GM19025 (cell line): Measurements from ENCODE around the gene TMED5.

Experiments
- ATAC-seq: cut with Tn5 transposase; IDR thresholded peaks from one replicate; pipeline ENCODE4 v1.9.1; 2021; ENCODE audit warnings: mild to moderate bottlenecking, low read depth, moderate library complexity; ENCODE audit not compliant: unreplicated experiment

TMED5 gene

DNA sequence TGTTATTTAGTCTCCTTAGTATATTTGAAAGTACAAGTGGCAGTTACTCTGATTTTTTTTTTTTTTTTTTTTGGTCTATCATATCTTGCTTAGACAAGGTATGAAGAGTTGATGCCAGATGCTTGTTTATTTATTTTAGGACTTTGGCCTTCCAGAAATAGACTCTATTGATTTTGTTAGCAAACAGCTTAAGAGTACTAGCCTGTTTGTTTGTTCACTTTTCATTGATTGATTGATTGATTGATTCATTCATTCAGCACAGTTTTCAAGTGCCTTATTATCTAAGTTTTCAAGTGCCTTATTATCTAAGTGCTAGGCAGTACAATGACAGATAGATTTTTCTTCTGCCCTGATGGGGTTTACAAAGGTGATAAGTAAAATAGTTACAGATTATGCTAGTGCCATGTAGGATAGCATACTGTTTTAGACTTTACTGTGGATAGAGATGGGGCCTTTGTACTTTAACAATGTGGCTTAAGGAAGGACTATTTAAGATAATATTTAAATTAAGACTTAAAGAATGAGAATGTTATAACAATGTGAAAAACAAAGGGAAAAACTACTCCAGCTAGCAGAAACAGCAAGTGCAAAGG, 50.6 kb downstream of the TMED5 start:
- no peak for ATAC-seq

DNA sequence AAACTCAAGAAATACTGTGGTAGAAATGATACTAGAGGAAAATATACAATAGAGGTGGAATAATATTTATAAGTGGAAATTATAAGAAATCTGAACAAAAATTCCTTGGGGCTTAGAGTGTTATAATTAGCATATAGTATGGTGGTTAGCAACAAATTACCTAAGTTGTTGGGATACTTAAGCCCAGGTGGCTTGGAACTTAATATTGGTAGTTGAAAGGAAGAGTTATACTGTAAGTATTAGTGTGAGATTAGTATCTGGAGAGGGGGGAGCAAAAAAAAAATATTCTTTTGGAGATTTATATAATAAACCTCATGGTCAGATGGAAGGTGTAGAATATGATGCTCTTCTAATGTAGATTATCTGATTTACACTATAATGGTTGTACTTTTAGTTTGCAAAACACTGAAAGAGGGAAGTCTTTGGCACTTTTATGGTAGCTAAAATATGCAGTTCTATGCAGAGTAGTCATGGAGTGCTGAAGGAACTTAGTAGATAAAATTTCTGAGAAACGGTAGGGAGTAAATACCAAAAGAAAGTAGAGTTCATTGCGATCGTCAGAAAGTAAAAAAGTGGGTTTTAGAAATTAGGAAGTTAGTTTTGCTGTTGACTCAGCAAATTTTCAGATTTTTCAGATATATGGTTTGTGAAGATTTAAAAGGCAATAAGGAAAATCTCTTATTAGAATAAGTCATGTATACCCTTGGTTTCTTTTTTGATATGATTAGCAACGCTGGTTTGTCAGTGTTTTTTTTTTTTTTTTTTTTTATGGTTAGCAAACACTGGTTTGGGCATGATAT, 55.5 kb downstream of the TMED5 start:
- ATAC-seq, result no peak

DNA sequence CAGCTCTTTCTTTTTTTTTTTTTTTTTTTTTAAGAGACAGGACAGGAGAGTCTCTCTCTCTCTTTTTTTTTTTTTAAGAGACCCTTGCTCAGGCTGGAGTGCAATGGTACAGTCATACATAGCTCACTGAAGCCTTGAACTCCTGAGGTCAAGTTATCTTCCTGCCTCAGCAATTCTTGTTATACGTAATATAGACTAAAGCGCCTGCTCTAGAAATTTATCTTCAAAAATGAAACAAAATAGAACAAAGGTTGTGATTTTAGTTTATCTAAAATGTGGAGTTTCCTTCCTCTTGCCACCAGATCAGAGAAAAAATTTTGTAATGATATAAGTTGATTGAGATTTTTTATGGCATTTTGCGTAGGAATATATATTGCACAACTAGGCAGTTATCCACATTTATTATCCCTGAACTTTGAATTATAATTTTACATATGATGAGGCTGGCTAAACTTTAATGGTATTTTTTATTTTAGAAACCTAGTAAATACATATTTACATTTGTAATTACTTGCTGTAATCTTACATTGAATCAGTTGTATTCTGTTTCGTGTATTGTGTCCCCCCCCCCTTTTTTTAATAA, 56.9 kb downstream of the TMED5 start:
- ATAC-seq, result no peak

DNA sequence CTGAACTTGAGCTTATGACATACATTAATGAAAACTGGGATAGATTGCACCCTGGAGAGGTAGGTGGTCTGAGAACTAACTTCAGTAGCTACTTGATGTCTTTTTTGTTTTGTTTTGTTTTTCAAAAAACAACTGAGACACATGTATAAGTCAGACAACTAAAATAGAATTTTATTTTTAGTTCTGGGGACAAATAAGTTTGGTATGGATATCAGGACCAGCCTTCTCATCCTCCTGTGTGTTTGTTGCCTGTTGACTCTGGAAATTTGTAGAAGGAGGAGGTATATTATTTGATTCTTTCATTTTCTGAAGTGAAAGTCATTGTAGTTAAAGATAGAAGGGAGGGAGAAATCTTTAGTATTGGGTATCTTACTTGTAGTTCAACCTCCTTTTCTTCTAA, 59.6 kb downstream of the TMED5 start:
- no peak for ATAC-seq

DNA sequence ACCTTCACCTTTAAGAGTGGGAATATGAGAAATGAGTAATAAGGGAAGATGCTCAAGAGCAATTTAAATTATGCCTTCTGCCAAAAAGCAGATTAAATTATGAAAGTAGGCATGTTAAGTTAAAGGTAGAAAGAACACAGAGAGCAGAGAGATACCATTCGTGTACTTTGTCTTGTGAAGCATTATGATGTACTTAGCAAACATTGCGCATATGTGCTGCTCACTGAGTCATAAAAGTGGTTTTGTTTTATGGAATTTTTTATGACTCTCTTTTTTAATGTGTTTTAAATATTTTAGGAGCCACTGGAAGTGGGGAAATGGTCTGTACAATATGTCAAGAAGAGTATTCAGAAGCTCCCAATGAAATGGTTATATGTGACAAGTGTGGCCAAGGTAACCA, 65.8 kb downstream of the TMED5 start:
- ATAC-seq, result no peak

DNA sequence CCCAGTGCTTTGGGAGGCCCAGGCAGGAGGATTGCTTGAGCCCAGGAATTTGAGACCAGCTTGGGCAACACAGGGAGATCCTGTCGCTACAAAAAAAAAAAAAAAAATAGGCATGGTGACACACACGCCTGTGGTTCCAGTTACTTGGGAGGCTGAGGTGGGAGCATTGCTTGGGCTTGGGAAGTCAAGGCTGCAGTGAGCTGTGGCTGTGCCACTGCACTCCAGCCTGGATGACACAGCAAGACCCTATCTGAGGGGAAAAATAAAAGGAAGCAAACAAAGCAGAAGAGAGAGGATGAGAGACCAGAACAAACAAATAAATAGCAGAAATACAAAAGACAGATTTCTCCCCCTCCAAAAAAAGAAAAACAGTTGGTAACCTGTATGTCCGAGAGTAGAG, 67.1 kb downstream of the TMED5 start:
- ATAC-seq, result no peak

DNA sequence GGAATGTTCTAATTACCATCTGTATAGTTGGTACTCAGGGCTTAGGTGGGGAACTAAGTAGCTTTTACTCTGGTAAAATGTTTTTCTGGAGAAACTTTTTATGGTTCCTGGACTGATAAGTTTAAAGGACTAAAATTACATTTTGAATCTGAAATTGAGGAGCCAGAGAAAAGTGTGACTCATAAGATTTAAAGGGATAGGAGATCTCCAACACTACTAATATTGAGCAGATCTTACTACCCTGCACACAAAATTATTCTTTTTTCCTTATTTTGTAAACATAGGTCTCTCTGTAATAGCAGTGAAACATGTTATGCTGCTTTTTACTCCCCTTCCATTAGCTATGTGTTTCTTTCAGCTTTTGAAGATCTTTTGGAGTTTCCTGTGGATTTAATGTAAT, 68.7 kb downstream of the TMED5 start:
- ATAC-seq, result no peak

DNA sequence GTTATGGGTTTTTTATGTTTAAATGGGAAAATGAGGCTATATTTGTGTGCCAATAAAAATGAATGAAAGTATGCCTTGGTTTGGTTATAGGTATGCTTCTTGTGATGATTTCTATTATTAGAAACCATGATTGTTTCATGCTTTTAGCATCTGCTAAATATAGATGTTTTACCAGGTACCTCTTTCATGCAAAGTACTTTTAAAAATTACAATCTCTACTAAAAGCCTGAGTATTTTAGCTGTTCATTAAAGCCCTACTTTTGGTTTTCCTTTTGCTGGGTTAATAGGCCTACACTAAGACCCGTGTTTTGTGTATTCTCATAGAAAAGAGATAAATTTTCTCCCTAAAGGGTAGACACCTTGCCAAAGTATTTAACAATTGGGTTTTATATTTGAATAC, 69.1 kb downstream of the TMED5 start:
- ATAC-seq, result no peak

DNA sequence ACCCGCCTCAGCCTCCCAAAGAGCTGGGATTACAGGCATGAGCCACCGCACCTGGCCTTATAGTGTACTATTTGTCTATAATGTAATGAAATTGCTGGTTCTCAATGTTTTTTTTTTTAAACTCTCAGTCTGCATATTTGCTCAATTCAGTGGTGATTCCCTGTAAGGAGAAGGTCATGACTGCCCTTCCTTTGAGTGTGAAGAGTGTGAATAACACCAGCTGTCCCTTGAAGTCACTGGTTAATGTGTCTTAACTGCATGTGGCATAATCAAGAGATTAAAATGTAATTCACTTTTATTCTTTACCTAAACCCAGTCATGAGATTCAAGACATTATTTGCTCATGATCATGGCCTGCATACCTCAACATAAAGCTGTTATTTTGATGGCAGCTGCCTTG, 70.6 kb downstream of the TMED5 start:
- ATAC-seq, result no peak

DNA sequence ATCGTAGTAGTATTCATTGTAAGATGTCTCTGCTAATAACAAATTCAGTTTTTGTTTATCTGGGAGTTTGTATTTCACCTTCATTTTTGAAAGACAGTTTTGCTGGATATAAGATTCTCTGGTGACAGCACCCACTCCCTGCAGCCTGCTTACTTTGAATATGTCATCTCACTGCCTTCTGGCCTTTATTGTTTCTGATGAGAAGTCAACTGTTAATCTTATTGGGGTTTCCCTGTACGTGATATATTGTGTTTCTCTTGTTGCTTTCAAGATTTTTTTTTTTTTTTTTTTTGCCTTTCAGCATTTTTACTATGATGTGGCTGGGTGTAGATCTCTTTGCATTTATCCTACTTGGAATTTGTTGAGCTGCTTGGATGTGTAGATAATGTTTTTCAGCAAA, 71.9 kb downstream of the TMED5 start:
- no peak for ATAC-seq

DNA sequence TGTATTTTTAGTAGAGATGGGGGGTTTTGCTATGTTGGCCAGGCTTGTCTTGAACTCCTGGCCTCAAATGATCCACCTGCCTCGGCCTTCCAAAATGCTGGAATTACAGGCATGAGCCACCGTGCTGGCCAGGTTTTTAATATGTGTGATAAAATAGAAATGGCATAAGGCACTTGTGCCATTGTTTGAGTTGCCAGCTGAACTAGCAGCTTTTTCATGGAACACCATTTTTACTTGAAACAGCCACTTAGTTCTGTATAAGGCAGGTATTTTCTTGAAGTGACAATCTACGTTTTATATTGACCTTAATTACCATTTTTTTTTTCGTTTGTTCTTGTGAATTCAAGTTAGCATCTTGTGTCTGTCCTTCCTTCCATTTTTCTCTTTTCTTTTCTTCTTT, 72.8 kb downstream of the TMED5 start:
- ATAC-seq, result no peak

DNA sequence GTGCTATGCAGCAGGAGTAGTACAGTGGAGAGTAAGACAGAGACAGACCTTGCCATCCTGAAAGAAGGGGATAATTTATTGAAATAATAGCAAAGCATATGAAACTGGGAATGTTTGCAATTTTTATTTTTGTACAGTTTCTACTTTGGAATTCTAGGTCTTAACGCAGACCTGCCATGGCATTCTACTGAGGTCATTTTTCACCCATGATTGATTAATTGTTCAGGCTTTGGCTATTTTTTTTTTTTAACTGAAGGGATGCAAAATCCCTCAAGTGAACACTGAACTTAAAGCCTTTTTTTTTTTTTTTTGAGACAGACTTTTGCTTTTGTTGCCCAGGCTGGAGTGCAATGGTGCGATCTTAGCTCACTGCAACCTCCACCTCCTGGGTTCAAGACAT, 74.0 kb downstream of the TMED5 start:
- ATAC-seq, result no peak

DNA sequence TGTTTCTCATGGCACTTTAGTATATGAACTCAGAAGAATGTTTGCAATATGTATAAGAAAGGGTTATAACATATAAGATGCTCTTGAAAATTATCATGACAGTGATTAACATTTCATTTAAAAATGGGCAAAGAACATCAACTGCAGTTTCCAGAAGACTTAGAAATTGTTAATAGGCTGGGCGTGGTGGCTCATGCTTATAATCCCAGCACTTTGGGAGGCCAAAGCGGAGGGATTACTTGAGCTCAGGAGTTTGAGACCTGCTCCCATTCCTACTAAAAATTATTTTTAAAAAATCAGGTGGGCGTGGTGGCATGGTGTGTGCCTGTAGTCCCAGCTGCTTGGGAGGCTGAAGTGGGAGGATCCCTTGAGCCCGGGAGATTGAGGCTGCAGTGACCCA, 78.1 kb downstream of the TMED5 start:
- no peak for ATAC-seq
